Activated T-helper 1 cell treated with Interleukin-2 at 50 U/mL for 16 hours (primary cell): ENCODE measurements around the gene AVPR2.
A peak's percentile ranks its signal among the peaks of the same experiment; 100 is the strongest.

Experiments used
- DNase-seq: peaks from one replicate; pipeline ENCODE4 v3.0.0-alpha.2; 2020; ENCODE audit warnings: low read depth

Gene AVPR2

GRCh38 chrX:153952373-153953026 is 48.0 kb downstream of the AVPR2 start:
- DNase-seq = no peak

GRCh38 chrX:153953342-153953830 is 48.9 kb downstream of the AVPR2 start:
- peak; percentile 63 for DNase-seq

GRCh38 chrX:153953892-153954557 is 49.6 kb downstream of the AVPR2 start:
- DNase-seq = no peak

- no peak for DNase-seq
Observed at GRCh38 chrX:153954558-153955227, 50.2 kb downstream of the AVPR2 start.

GRCh38 chrX:153955228-153955732 is 50.8 kb downstream of the AVPR2 start:
- DNase-seq = no peak

- no peak for DNase-seq
Observed at GRCh38 chrX:153956044-153956907, 51.8 kb downstream of the AVPR2 start.
